Measurements from ENCODE around the gene LDLR. TPM values are rescaled to one million over a fixed set of nuclear protein-coding genes. Genes with fewer than 3 reads are reported as not detected.
A peak's percentile ranks its signal among the peaks of the same experiment; 100 is the strongest.
"Not testable (repeated sequence)": the region's sequence is repeated elsewhere in the genome, so short reads cannot be mapped to it uniquely, and the experiment has no call there.

Gene LDLR
- total and polyA plus RNA-seq, 11 donors: 4.3 to 45.9 (median 19.0) TPM

DNA sequence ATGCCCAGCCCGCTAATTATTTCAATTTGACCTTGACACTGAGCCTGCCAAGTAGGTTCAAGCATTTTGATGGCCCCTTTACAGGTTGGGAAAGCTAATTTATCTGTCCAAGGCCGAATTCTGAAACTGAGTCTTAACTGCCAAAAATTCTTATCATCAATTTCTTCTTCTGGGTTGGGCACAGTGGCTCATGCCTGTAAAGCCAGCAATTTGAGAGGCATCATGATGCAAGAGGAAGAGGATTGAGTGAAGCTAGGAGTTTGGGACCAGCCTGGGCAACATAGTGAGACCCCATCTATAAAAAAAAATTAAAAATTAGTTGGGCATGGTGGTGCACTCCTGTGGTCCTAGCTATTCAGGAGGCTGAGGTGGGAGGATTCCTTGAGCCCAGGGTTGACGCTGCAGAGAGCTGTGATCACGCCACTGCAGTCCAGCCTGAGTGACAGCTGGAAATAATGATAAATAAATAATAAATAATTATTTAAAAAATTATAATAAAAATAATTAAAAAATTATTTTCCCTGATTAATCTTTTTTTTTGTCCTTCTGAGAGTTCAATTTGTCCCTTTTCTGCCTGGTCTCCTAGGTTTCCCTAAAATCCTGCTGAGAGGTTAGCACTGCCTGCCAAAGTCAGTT is 1.3 kb upstream of the LDLR start:
- WGBS, 4 donors: 84 to 88% (median 86%) methylated on average over 4 of the region's 4 CpGs
- intact Hi-C loops (cut with DNase I): loop anchor here in 3 of 10 donors (5.0 to 10.0 kb wide), 2 partner anchors 51 to 53 kb away; no protein-coding TSS in a partner anchor
- TF ChIP-seq POLR2A (IDR thresholded peaks at IDR 0.05) (no peak), CTCF (IDR thresholded peaks at IDR 0.05) (no peak)
- ATAC-seq (no peak), DNase-seq (no peak)
- Histone ChIP-seq H3K36me3 (no peaks in the 10 kb centered on the region), H3K4me1 (peaks cover 0 to 65% (median 41%) of the 10 kb centered on the region in 12 donors), H3K9me3 (no peaks in the 10 kb centered on the region), H3K27me3 (no peaks in the 10 kb centered on the region), H3K27ac (peak overlapping the region in 8 of 12 donors; percentile 88 to 99 (median 97)), H3K4me3 (peak overlapping the region in 2 of 12 donors; percentile 75 to 79)

- H3K4me1 ChIP-seq: peaks cover 0 to 72% (median 41%) of the 10 kb centered on the region in 12 donors
Measured at GRCh38 chr19:11088506-11089253, 583 bp upstream of the LDLR start.

DNA sequence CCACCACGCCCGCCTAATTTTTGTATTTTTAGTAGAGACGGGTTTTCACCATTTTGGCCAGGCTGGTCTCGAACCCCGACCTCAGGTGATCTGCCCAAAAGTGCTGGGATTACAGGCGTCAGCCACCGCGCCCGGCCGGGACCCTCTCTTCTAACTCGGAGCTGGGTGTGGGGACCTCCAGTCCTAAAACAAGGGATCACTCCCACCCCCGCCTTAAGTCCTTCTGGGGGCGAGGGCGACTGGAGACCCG is 676 bp downstream of the LDLR start:
- WGBS, 4 donors: 0 to 1% (median 0%) methylated on average over 11 to 15 of the region's 15 CpGs
- H3K9me3 ChIP-seq, H3K27me3 ChIP-seq, ATAC-seq, DNase-seq: not testable (repeated sequence)
- peak overlapping the region; percentile 60 to 99 (median 96) for H3K27ac ChIP-seq
- H3K4me3 ChIP-seq: peak overlapping the region; percentile 57 to 82 (median 72)
- intact Hi-C loops (cut with DNase I): loop anchor here in 2 of 10 donors (5.0 kb wide), 1 partner anchor 53 kb away; no protein-coding TSS in a partner anchor
- H3K36me3 ChIP-seq: peaks cover 0 to 13% (median 0%) of the 10 kb centered on the region in 9 donors
- H3K4me1 ChIP-seq: peaks cover 0 to 75% (median 46%) of the 10 kb centered on the region in 12 donors

More at GRCh38 chr19:11088506-11089253, 583 bp upstream of the LDLR start:
- WGBS, 4 donors: 31 to 38% (median 34%) methylated on average over 11 of the region's 11 CpGs
- ATAC-seq (no peak), DNase-seq (no peak)
- H3K27me3 ChIP-seq: no peaks in the 10 kb centered on the region
- H3K27ac ChIP-seq: peak overlapping the region; percentile 60 to 99 (median 96)
- TF ChIP-seq CTCF (IDR thresholded peaks at IDR 0.05): no peak
- H3K36me3 ChIP-seq: peaks cover 0 to under 1% (median 0%) of the 10 kb centered on the region in 9 donors
- intact Hi-C loops (cut with DNase I): loop anchor here in 3 of 10 donors (5.0 to 10.0 kb wide), 2 partner anchors 51 to 54 kb away; no protein-coding TSS in a partner anchor
- H3K4me3 ChIP-seq: peak overlapping the region in 11 of 12 donors; percentile 57 to 82 (median 75)
- no peaks in the 10 kb centered on the region for H3K9me3 ChIP-seq

DNA sequence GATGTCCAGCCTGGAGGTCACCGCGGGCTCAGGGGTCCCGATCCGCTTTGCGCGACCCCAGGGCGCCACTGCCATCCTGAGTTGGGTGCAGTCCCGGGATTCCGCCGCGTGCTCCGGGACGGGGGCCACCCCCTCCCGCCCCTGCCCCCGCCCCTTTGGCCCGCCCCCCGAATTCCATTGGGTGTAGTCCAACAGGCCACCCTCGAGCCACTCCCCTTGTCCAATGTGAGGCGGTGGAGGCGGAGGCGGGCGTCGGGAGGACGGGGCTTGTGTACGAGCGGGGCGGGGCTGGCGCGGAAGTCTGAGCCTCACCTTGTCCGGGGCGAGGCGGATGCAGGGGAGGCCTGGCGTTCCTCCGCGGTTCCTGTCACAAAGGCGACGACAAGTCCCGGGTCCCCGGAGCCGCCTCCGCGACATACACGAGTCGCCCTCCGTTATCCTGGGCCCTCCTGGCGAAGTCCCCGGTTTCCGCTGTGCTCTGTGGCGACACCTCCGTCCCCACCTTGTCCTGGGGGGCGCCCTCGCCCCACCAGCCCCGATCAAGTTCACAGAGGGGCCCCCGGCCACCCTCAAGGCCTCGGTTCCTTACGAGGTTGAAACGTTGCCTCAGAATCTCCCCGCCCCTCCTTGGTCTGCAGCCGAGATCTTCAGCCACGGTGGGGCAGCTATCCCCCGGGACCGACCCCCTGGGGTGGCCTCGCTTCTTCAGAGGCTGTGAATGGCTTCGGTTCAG is 1.2 kb downstream of the LDLR start:
- intact Hi-C loops (cut with DNase I): loop anchor here in 2 of 10 donors (5.0 kb wide), 1 partner anchor 53 kb away; no protein-coding TSS in a partner anchor
- Histone ChIP-seq H3K9me3 (no peaks in the 10 kb centered on the region), H3K4me1 (peaks cover 0 to 75% (median 44%) of the 10 kb centered on the region in 12 donors), H3K4me3 (peak overlapping the region; percentile 57 to 82 (median 72)), H3K27ac (peak overlapping the region; percentile 88 to 99 (median 96)), H3K36me3 (peaks cover 0 to 13% (median 0%) of the 10 kb centered on the region in 9 donors), H3K27me3 (no peaks in the 10 kb centered on the region)
- peak; percentile 99 for DNase-seq
- TF ChIP-seq CTCF (IDR thresholded peaks at IDR 0.05): no peak
- peak in 1 of 2 donors; percentile 89 for TF ChIP-seq POLR2A (IDR thresholded peaks at IDR 0.05)
- 0 to 1% (median 1%) methylated on average over 18 to 64 of the region's 64 CpGs for WGBS, 4 donors
- ATAC-seq: peak; percentile 91 to 97 (median 94)

All from heart left ventricle (tissue), 16 donors.